CD4-positive, alpha-beta T cell (primary cell): ENCODE data around the gene DAAM1. TPM values are rescaled to one million over a fixed set of nuclear protein-coding genes. Genes with fewer than 3 reads are reported as not detected.

Experiments used
- ATAC-seq: fragments of 200-7000 bp; cut with Tn5 transposase; one replicate; pipeline ENCODE4 v1.10.0; 2022; ENCODE audit warnings: mild to moderate bottlenecking; ENCODE audit not compliant: poor library complexity
- CTCF ChIA-PET: fragments of 350-600 bp; sonication (Branson Sonifier 250); formaldehyde crosslinking; loops from one replicate; lab custom pipeline; 2021; ENCODE audit warnings: antibody characterized with exemption, inconsistent platforms; lab: Charles Lee
- POLR2A ChIA-PET: fragments of 350-600 bp; sonication (Branson Sonifier 250); formaldehyde crosslinking; loops from one replicate; lab custom pipeline; 2021; ENCODE audit warnings: antibody characterized with exemption, inconsistent platforms; lab: Charles Lee
- DNase-seq, 14 experiments: peaks; one replicate each; pipeline ENCODE4 v3.0.0-alpha.2; 2013 to 2020; ENCODE audit warnings: mixed read lengths in 2 of 14
- H3K27ac ChIP-seq, 2 donors: one replicate each; pipeline versions ENCODE4 v1.5.1 to v1.7.0; 2013; ENCODE audit warnings: low read length in 2 of 2, low read depth in 1 of 2, mild to moderate bottlenecking in 1 of 2
- H3K27me3 ChIP-seq, 2 experiments: 1 replicate in 1 of 2; 2 replicates in 1 of 2; pipeline versions ENCODE4 v1.6.1 to v1.7.0; 2013; ENCODE audit warnings: low read length in 2 of 2, control low read depth in 1 of 2, mild to moderate bottlenecking in 1 of 2, moderate library complexity in 1 of 2; ENCODE audit not compliant: insufficient read depth in 2 of 2, control insufficient read depth in 1 of 2
- H3K36me3 ChIP-seq: one replicate; pipeline ENCODE4 v1.6.1; 2013; ENCODE audit warnings: low read length, control low read depth; ENCODE audit not compliant: insufficient read depth
- H3K4me1 ChIP-seq: one replicate; pipeline ENCODE4 v1.6.1; 2013; ENCODE audit warnings: low read length, control low read depth; ENCODE audit not compliant: insufficient read depth
- H3K4me3 ChIP-seq: one replicate; pipeline ENCODE4 v1.5.1; 2013; ENCODE audit warnings: mild to moderate bottlenecking, low read length, moderate library complexity
- H3K9me3 ChIP-seq, 2 experiments: 1 replicate in 1 of 2; 2 replicates in 1 of 2; pipeline versions ENCODE4 v1.6.1 to v1.7.0; 2013; ENCODE audit warnings: low read length in 2 of 2, mild to moderate bottlenecking in 2 of 2, control low read depth in 1 of 2, moderate library complexity in 1 of 2; ENCODE audit not compliant: control insufficient read depth in 1 of 2, insufficient read depth in 1 of 2
- H3K27ac Mint-ChIP-seq: one replicate; pipeline ENCODE4 v1.8.0; 2020; ENCODE audit warnings: mixed read lengths
- H3K27me3 Mint-ChIP-seq: one replicate; pipeline ENCODE4 v1.8.0; 2021; ENCODE audit warnings: mixed read lengths
- H3K36me3 Mint-ChIP-seq: one replicate; pipeline ENCODE4 v1.8.0; 2021; ENCODE audit warnings: low read depth, mixed read lengths
- H3K4me1 Mint-ChIP-seq: one replicate; pipeline ENCODE4 v1.8.0; 2021; ENCODE audit warnings: low read depth, mixed read lengths
- H3K4me3 Mint-ChIP-seq: one replicate; pipeline ENCODE4 v1.8.0; 2020; ENCODE audit warnings: mild to moderate bottlenecking, mixed read lengths
- H3K9me3 Mint-ChIP-seq: one replicate; pipeline ENCODE4 v1.8.0; 2020; ENCODE audit warnings: mixed read lengths
- CTCF ChIP-seq: fragments of 200-600 bp; IDR thresholded peaks from one replicate; pipeline ENCODE4 v1.8.0; 2022; ENCODE audit warnings: antibody characterized with exemption, mild to moderate bottlenecking
- intact Hi-C, 2 experiments: fragments of 100-400 bp; cut with DNase I in 1 of 2; cut with micrococcal nuclease in 1 of 2; formaldehyde crosslinking; loops; one replicate each; pipeline versions ENCODE4 v1.15.1 to v1.9.0; 2023 to 2025; cut with DNase I, micrococcal nuclease
- total RNA-seq, 174 experiments: library from RNA in 2 of 174; stranded (reverse) in 2 of 174; gene quantifications; one replicate each; pipeline ENCODE4 v1.2.3 and lab custom pipeline; 2021 to 2026

Gene DAAM1
- total RNA-seq, 2 experiments from 2014 or later: 7.4 to 8.8 TPM

DNA sequence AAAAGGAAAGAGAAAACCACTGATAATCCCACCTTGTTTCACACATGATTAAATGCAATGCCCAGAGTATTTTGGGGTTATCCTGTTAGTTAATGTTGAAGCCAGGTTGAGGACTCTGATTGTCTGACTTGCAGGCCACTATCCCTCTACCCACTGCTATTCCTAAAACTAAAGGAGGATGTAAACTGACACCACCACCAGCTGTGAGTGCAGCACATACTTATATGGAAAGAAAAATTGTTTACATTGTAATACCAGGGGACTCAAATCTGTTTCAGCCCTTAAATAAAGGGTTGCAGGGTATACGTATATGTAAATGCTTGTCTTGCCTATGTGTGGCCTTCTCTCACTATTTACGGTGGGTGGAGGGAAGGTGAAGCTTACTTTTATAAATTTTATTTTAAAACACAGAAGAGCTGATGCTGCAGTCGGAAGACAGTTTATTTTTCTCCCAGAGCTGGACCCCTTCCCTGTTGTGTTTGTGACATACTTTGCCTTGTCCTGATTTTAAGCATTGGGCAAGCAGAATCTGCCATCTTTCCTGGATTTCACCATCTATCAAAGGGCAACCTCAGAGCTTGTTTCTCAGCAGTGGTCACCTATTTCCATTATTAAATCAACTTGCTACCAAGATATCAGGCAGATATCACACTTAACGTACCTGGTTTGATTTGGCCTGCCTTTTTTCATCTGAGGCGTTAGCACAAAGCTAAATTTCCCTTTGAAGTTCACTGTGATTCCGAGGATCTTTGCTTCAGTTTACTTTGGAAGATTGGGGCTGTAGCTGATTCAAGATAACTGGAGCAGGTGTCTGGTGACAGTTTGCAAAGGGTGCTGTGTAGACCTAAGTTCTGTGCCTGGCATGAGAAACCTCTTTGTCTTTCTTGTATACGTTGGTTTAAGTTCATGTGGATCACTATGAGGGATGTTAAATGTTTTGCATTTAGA is 25.2 kb downstream of the DAAM1 start:
- H3K36me3 ChIP-seq: no peaks in the 10 kb centered on the region
- intact Hi-C loops: no loop called here
- no peak overlapping the region for H3K4me3 ChIP-seq
- no peak overlapping the region for H3K27ac ChIP-seq
- Mint-ChIP-seq H3K36me3 (no peaks in the 10 kb centered on the region), H3K4me3 (no peak overlapping the region), H3K9me3 (no peaks in the 10 kb centered on the region), H3K27ac (no peak overlapping the region), H3K27me3 (no peaks in the 10 kb centered on the region), H3K4me1 (peaks cover 12% of the 10 kb centered on the region)
- H3K4me1 ChIP-seq: no peaks in the 10 kb centered on the region
- H3K9me3 ChIP-seq: no peaks in the 10 kb centered on the region
- no peak for TF ChIP-seq CTCF
- POLR2A ChIA-PET: no interaction called here
- DNase-seq (no peak), ATAC-seq (no peak)
- CTCF ChIA-PET: interaction anchor here (0.6 kb wide), 1 partner anchor 45 kb away, joined by 3 read pairs; no protein-coding TSS in a partner anchor
- no peaks in the 10 kb centered on the region for H3K27me3 ChIP-seq

GRCh38 chr14:59214702-59215302 is 26.3 kb downstream of the DAAM1 start:
- DNase-seq: no peak
- TF ChIP-seq CTCF: no peak
- no peaks in the 10 kb centered on the region for H3K9me3 Mint-ChIP-seq
- ATAC-seq: no peak
- no peak overlapping the region for H3K4me3 ChIP-seq
- H3K27ac ChIP-seq: no peak overlapping the region
- H3K36me3 ChIP-seq: no peaks in the 10 kb centered on the region
- peaks cover 12% of the 10 kb centered on the region for H3K4me1 Mint-ChIP-seq
- H3K27ac Mint-ChIP-seq: no peak overlapping the region
- H3K4me1 ChIP-seq: no peaks in the 10 kb centered on the region
- H3K36me3 Mint-ChIP-seq: no peaks in the 10 kb centered on the region
- H3K9me3 ChIP-seq: no peaks in the 10 kb centered on the region
- ChIA-PET CTCF (interaction anchor here (0.6 kb wide), 1 partner anchor 47 kb away, joined by 3 read pairs; no protein-coding TSS in a partner anchor), POLR2A (no interaction called here)
- H3K27me3 Mint-ChIP-seq: no peaks in the 10 kb centered on the region
- intact Hi-C loops: no loop called here
- H3K4me3 Mint-ChIP-seq: no peak overlapping the region
- no peaks in the 10 kb centered on the region for H3K27me3 ChIP-seq

DNA sequence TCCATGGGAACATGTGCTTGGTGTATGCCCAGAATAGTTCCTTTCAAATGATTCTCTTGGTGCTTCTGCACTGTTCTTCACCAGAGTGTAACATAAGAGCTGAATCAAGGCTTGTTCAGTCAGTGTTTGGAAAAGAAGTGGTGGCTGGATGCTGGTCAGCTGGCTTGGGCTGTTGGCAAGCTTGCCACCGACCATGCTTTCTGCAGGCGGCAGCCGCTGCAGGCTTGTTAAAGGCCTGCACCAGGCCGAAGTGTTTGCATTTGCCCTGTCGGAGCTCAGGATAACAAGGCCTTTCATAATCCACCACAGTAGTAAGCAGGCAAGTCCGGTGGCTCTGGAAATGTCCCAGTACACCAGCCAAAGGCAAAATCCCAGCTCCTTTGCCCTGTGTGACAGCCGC is 26.9 kb downstream of the DAAM1 start:
- intact Hi-C loops: no loop called here
- ChIA-PET CTCF (no interaction called here), POLR2A (no interaction called here)
- peaks cover 12% of the 10 kb centered on the region for H3K4me1 Mint-ChIP-seq
- no peak overlapping the region for H3K27ac Mint-ChIP-seq
- no peak for TF ChIP-seq CTCF
- H3K9me3 Mint-ChIP-seq: no peaks in the 10 kb centered on the region
- Histone ChIP-seq H3K27me3 (no peaks in the 10 kb centered on the region), H3K36me3 (no peaks in the 10 kb centered on the region), H3K27ac (no peak overlapping the region), H3K4me3 (no peak overlapping the region), H3K9me3 (no peaks in the 10 kb centered on the region), H3K4me1 (no peaks in the 10 kb centered on the region)
- no peak overlapping the region for H3K4me3 Mint-ChIP-seq
- DNase-seq (no peak), ATAC-seq (no peak)
- no peaks in the 10 kb centered on the region for H3K27me3 Mint-ChIP-seq
- no peaks in the 10 kb centered on the region for H3K36me3 Mint-ChIP-seq
